VCaP (cell line): ENCODE results near the gene LRP1.

ENCODE experiments used
- H3K27ac ChIP-seq: fragments of 450-650 bp; 2 replicates; pipeline ENCODE4 v1.5.1; 2017
- TF ChIP-seq, protein P1 (sequence below): fragments of 450-650 bp; conservative IDR thresholded peaks from 2 replicates; pipeline ENCODE4 v1.5.1; 2017; ENCODE audit warnings: mild to moderate bottlenecking, moderate library complexity

LRP1 gene

DNA sequence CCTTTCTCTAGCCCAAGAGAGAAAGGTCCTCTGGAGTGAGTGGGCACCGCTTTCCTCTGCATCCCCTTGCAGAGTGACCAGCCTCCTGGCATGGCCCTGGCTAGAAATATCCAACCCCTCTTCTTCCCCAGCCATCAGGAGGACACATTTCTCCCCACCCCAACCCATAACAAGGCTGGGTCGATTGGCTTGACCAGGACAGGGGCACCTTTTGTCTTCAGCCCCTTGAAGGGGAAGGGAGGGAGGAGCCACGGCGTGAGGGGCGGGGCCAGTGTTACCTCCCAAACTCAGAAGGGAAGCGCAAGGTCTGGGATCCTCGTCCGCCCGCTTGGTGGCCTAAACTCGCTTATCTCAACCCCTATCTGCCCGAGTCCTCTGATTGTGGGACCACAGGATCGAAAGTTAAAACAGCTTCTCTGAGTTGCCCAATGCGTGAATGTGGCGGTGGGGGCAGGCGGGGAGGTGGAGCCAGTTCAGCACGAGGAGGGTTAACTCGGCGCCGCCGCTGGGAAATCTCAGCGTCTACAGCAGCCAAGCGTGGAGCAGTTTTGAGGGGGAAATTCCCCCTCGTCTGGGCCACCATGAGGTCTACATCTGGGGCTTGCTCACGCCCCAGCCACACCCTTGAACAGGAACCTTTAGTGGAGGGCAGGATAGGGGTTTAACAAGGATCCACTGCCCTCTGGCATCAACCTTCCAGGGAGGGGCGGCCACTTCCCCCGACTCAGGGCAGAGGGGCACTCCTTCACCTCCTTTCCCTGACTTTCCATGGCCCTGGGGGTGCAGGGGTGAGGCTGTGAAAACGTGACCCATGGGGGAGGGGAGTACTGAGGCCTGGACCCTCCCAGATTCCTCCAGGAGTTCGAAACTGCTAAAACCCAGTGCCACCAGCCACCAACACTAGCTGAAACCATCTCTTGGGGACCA, 17.9 kb upstream of the LRP1 start:
- TF ChIP-seq, protein P1, sequence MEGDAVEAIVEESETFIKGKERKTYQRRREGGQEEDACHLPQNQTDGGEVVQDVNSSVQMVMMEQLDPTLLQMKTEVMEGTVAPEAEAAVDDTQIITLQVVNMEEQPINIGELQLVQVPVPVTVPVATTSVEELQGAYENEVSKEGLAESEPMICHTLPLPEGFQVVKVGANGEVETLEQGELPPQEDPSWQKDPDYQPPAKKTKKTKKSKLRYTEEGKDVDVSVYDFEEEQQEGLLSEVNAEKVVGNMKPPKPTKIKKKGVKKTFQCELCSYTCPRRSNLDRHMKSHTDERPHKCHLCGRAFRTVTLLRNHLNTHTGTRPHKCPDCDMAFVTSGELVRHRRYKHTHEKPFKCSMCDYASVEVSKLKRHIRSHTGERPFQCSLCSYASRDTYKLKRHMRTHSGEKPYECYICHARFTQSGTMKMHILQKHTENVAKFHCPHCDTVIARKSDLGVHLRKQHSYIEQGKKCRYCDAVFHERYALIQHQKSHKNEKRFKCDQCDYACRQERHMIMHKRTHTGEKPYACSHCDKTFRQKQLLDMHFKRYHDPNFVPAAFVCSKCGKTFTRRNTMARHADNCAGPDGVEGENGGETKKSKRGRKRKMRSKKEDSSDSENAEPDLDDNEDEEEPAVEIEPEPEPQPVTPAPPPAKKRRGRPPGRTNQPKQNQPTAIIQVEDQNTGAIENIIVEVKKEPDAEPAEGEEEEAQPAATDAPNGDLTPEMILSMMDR, result peak; percentile 17; the same call in 1 of the 2 replicates
- H3K27ac ChIP-seq, result peak overlapping the region; percentile 99

DNA sequence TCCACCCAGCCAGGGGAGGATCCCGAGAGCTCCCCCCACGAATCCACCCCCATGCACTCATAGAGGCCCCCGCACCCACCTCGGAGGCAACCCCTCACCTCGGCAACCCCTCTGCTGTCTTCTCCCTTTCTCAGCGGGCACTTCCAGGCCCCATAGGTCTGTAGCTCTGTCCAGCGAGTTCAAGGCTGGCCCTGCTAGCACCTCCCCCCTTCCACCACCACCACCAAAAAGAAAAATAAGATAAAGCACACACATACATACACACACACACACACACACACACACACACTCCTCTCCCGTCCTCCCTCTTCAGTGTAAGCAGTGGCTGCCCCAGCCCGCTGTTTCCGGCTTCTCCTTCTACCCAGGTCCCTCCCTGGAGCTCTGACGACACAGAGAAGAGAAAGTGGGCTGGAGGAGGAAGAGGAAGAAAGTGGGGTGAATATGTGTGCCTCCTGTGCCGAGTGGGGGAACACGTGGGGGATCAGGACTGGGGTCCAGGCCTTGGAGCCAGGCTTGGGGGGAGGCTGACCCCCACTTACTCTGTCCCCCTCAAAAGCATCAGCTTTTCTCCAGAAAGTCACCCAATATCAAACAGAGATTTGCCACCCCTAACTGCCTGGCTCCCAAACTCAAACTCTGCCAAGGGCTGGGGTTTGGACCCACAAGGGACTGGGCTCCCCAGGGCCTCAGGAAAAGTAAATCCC, 17.1 kb upstream of the LRP1 start, which contains the start of gene STAT6:
Gene STAT6, minus strand, starts transcription at position 332 of the 704 bp plus-strand sequence. CDS start 3,084 bp downstream, outside the sequence.
- peak within 1 kb of the TSS; percentile 99 for H3K27ac ChIP-seq
- TF ChIP-seq, protein P1, result no peak

DNA sequence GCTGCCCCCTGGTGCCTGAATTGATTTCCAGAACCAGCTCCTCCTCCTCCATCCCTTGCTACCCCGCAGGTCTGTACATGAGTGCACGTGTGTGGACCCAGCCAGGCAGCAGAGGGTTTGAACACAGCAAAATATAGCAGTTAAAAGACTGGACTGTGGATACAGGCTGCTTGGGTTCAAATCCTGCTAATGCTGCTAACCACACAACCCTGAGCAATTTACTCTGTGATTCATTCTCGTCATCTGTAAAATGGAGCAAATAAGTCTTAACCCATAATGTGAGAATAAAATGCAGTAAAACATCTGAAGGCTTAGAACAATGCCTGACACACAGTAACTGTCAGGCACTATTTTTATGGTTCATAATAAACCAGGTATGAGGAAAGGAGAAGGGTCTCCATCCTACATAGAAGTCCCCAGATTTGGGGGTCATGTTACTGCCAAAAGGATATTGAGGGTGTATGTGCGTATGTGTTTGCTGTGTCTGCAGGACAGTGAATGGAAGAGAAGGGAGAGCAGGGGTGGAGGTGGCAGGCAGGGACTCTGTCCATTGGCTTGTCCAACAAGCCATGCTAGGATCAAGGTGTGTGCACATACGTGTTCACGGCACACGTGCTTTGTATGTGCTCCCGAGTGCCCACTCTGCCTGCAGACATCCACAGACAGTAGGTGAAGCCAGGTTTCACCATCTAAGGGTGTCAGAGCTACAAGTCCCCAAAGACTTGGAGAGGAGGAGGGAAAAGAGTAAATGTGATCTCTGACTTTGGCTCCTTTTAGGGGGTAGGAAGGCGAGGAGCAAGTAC, 15.6 kb upstream of the LRP1 start:
- H3K27ac ChIP-seq, result peak overlapping the region; percentile 99
- TF ChIP-seq, protein P1, result peak; percentile 90

DNA sequence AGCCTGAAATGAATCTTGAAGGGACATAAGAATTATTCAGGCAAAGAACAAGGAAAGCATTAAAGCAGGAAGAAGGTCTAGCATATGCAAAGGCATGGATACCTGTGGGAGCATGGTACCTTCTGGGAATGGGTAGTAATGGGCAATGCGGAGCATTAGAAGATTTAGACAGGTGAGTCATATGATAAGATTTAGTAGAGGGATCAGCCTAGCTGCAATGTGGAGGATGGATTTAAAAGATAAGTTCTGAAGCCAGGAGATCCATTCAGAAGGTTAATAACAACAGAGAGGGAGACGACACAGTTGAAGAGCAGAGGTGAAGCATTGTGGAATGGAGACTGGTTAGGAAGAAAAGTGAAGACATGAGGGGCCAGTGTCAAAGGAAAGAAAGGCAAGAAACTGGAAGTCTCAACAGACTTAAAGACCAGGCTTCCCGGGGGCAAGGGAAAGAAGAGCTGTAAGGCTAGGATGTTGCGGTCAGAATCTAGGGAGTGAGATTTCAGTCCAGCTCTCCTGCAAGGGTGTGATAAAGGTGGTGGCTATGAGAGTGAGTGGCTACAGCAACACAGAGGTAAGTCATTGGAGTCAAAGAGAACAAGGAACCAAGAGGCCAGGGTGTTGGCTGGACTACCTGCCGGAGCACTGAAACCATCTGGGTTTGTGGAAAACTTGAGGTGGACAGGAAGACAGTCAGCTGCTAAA, 11.6 kb upstream of the LRP1 start:
- TF ChIP-seq, protein P1, result no peak
- H3K27ac ChIP-seq, result no peak overlapping the region

DNA sequence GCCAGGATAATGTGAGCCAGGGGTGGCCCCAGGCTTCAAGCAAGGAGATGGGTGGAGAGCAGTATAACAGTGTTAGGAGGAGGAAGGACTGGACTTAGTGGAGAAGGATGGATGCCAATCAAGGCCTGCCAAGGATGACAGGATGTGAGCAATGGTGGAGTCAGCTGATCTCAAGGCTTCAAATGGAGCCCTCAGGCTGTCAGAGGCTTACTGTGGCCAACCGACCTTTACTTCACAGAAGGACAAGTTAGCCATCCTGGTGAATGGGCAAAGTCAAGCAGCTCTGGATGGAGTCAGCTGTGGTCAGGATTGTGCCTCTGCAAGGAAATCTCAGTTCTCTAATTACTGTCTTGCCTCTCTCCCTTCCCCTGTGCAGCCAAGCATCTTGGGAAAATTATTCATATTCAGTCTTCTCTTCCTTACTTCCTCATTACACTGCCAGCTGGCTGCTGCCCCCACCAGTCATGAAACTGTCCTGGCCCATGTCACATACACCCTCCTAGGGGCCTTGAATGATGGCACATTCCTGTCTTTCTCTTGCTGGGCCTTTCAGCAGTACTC, 9.5 kb upstream of the LRP1 start:
- no peak overlapping the region for H3K27ac ChIP-seq

More for the DNA sequence above, 9.5 kb upstream of the LRP1 start:
- TF ChIP-seq, protein P1, result no peak
